Left cardiac atrium (tissue), 4 donors: Measurements from ENCODE around the gene BNC2. TPM values are rescaled to one million over a fixed set of nuclear protein-coding genes. Genes with fewer than 3 reads are reported as not detected.

Experiments used
- ATAC-seq, 2 donors: fragments of 200-7000 bp; cut with Tn5 transposase; one replicate each; pipeline ENCODE4 v1.9.1; 2020; ENCODE audit warnings: mild to moderate bottlenecking in 2 of 2, moderate library complexity in 2 of 2
- DNase-seq: peaks from one replicate; pipeline ENCODE4 v3.0.0-alpha.2; 2020
- intact Hi-C, 2 donors: fragments of 100-400 bp; cut with DNase I; formaldehyde crosslinking; loops; one replicate each; pipeline versions ENCODE4 v1.14.1 to v1.15.1; 2022 to 2023
- total RNA-seq, 2 donors: library from RNA; stranded (reverse); fragmentation: NEBNext Ultra II Directional; extraction: Animal tissue kit (Norgen Biotek cat#: 25700); gene quantifications; one replicate each; pipeline ENCODE4 v1.2.1, GENCODE V29; 2021
- donor health status: DM: no; HTN: yes; CAD: no.
- donor health status: DM: no; HTN: yes; CAD: no; lungs with severe emphysema.
- donor health status: DM: yes; HTN: yes; CAD: no.
- donor health status: Dilated cardiomyopathy.

BNC2 gene
- total RNA-seq, 2 donors from 2014 or later, result 55.1 to 100.0 TPM

- intact Hi-C loops, result no loop called here
- DNase-seq, result no peak
- no peak for ATAC-seq
Measured at GRCh38 chr9:16693616-16694015, 176.9 kb downstream of the BNC2 start.

GRCh38 chr9:16690628-16691027, 179.8 kb downstream of the BNC2 start:
- DNase-seq (no peak), ATAC-seq (no peak)
- intact Hi-C loops, result no loop called here

DNA sequence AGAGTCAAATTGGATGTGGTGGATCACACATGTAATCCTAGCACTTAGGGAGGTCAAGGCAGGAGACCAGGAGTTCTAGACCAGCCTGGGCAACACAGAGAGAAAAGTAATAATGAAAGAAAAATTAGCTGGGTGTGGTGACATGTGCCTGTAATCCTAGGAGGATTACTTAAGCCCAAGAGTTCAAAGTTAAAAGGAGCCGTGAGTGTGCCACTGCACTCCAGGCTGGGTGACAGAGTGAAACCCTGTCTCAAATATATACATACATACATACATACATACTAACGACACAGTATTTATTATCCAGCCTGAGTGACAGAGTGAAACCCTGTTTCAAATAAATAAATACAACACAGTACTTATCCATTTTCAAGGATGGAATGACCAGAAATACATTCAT, 180.3 kb downstream of the BNC2 start:
- intact Hi-C loops, result no loop called here
- no peak for ATAC-seq

DNA sequence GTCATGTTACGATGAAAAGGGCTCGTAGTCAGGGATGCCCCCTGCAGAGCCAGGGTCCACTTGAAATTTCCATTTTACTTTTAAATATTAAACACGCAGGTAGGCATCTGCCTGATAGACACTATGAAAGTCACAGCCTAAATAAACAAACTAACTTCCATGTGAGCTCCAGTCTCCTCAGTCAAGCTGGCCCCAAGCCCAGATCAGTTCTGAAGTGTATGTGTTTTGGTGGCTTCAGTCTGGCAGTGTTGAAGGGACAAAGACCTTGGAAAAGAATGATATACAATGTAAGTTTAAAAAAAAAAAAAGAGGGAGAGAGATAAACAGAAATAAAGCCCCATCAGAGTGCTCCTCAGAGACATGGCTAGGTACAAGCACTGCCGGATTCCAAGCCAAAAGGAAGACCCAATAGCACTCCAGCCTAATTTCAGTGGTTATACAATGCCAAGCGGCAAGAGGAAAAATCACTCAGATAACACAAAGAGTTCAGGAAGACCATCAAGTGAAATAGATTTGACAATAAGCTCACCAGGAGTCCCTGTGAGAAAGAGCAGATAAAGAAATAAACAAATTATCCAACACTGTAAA, 181.0 kb downstream of the BNC2 start:
- intact Hi-C loops, result no loop called here
- peak in 1 of 2 donors; percentile 51 for ATAC-seq

More for the DNA sequence above, 180.3 kb downstream of the BNC2 start:
- DNase-seq, result no peak

GRCh38 chr9:16688814-16689213, 181.7 kb downstream of the BNC2 start:
- ATAC-seq, result no peak
- DNase-seq, result no peak
- intact Hi-C loops, result no loop called here

More for the DNA sequence above, 181.0 kb downstream of the BNC2 start:
- DNase-seq, result peak; percentile 61

DNA sequence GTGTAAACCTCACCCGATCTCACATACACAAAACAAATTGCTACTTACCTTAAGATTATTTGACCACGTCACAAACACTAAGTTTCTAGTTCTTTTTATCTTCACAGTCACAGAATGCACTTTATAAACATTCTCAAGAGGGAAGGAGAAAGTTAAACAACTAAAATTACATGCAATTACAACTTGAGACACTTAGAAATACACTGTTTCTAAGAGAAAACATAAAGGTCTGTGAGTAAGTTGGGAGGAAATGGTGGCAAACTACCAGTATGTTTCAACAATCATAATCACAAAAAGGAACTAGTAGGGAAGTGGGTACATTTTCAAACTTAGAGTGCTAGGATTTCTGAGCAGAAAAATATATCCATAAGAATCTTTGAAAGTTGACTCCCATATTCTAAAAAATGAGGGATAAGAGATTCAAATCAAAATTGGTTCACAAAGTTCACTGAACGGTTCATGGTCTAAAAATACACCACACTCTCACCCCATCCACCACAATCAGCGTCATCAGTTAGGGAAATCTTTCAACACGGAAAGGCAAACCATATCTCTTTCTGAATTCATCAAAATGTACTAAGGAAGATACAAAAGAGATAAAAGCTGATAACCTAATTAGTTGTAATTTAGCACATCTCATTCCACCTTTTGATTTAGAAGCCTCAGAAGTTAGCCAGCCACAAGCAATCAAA, 182.6 kb downstream of the BNC2 start:
- intact Hi-C loops, result no loop called here
- ATAC-seq, result no peak
- DNase-seq, result no peak

DNA sequence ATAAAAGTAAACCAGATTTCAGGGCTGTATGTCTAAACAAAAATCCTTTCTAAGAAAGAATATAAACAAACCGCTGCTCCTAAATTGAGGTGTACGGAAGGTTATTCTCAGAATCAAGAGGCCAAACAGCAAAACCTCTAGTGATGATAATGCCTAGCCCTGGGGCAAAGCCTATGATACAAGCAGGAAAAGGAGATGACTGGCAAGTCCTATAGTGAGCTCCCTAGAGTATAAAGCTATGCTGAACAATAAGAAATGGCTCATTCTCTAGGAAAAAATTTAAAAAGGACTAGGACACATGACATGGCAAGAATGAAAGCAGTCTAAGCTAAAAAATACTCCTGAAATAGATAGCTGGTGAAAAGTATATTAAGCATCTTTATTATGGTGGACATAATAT, 187.1 kb downstream of the BNC2 start:
- intact Hi-C loops, result no loop called here

DNA sequence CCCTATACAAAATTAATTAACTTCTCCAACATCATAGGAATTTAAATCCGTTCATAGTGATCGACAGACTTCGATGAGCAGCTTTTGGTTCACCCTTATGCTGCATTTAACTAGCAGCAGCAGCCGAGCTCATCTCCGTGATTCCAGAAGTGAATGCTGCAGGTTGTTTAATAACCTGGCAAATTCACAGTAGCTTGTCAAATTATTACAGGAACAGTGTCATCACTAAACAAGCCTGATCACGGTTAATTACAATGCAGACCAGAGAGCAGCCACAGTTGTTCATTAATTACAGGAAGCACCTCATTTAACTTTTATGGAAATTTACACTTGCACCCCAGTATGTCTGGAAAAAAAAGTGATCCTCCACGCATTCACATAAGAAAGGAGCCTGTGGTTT, 188.2 kb downstream of the BNC2 start:
- ATAC-seq (no peak), DNase-seq (no peak)
- intact Hi-C loops, result no loop called here

More for the DNA sequence above, 187.1 kb downstream of the BNC2 start:
- DNase-seq (no peak), ATAC-seq (no peak)

DNA sequence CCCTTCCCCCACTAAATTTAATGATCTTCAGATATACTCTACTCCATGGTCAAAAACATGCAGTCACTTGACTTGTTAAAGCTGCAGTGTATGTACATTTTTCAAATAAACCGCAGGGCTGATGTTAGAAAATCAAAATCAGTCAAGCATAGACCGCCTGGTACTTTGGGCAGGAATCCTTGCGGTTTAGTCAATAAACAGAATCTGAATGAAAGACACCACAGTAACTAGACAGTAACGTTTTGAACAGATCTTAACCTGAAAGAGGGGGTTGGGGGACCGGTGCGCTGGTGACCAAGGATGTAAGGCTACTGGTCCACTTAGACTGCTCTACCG, 188.8 kb downstream of the BNC2 start:
- no peak for DNase-seq
- no peak for ATAC-seq
- intact Hi-C loops, result no loop called here

DNA sequence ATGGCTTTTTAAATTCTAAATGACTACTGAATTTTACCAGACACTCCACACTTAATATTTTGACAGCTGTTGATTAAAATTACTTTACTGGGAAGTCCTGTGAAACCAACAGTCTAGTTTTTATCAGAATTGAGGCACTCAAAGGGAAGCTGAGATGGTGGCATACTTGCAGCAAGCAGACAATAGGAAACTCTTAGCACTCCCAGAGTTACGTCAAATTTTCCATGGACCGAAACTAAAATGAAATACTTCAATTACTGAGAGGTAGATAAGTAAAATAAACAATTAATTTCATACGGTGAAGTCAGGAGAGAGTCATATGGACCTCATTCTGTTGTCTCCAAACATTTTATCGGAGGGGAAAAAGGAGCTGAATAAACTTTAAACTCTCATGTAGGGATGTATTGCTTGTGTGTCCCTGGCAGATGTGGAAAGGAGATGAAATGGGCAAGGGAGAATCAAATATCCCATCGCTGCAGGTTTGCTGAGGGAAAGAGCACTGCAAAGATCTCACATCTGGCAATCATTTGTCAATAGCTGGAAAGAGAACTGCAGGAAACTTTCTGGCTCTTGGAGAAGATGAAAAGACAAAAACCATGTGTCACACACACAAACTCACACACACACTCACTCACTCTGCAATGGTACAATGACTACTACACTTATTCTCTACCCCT, 189.4 kb downstream of the BNC2 start:
- ATAC-seq, result no peak
- intact Hi-C loops, result no loop called here

GRCh38 chr9:16680541-16680940, 189.9 kb downstream of the BNC2 start:
- ATAC-seq, result no peak
- no peak for DNase-seq
- intact Hi-C loops, result no loop called here

More for the DNA sequence above, 189.4 kb downstream of the BNC2 start:
- DNase-seq, result no peak

DNA sequence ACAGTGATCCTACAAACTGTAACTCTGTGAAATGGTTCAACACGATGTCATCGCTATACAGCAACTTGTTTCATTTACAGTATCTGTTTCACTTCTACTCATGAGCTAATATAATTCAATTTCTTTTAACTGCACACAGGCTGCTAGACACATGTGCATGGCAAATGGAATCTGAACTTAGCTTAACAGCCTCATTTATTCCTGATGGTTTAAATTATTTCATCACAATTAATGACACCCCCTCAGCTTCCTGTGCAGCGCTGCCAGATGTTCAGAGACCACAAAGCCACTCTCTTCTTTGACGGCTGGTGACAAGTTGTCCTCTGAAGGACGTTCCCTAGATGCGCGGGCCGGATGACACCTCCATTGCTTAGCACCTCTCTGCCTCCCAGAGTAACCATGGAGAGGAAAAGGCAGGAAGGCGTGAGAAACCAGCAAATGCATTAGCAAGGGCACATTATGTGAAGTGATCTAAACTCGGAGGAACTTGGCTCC, 191.1 kb downstream of the BNC2 start:
- ATAC-seq (no peak), DNase-seq (no peak)
- intact Hi-C loops, result no loop called here

DNA sequence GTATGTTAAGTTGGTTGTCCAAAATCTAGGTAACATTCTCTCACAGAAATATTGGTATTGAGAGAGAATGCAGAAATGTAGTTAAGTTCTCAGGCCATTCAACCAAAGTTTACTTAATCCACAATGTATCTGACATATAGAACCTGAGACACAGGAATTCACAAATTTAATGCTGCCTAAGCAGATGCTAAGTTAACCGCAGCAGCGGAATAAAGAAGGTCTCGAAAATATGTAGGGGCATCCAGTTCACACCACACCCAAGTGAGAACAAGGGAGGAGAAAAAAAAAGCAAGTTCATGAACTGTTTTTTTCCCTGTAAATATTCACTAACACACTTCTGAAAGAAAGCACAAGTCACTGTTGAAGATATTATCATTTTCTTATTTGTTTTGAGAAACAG, 194.0 kb downstream of the BNC2 start:
- ATAC-seq, result no peak
- intact Hi-C loops, result no loop called here
- DNase-seq, result no peak

- no peak for DNase-seq
- intact Hi-C loops, result no loop called here
- ATAC-seq, result no peak
Measured at GRCh38 chr9:16675131-16675530, 195.3 kb downstream of the BNC2 start.

DNA sequence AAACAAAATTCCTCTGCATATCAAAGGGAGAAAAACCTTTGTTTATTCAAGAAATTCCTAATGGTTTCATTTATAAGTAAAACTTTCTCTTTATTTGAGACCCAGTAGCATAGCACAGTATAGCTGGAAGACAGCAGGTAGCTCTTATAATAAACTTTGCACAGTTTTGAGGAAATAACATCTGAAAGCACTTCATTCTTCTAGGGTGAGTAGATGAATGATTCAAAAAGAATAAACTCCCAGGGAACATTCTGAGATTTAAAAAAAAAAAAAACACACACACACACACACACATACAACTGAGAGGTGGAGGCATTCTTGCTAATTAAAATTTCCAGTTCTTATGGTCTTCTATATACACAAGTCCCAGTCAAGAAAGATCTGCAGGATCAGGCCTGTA, 197.3 kb downstream of the BNC2 start:
- ATAC-seq, result no peak
- DNase-seq, result no peak
- intact Hi-C loops, result no loop called here

- no peak for DNase-seq
- no peak for ATAC-seq
- intact Hi-C loops, result no loop called here
Measured at GRCh38 chr9:16672501-16672900, 198.0 kb downstream of the BNC2 start.

- peak in 1 of 2 donors; percentile 38 for ATAC-seq
- no peak for DNase-seq
- intact Hi-C loops, result no loop called here
Measured at GRCh38 chr9:16671591-16672137, 198.8 kb downstream of the BNC2 start.

GRCh38 chr9:16670791-16671190, 199.7 kb downstream of the BNC2 start:
- ATAC-seq (no peak), DNase-seq (no peak)
- intact Hi-C loops, result no loop called here

DNA sequence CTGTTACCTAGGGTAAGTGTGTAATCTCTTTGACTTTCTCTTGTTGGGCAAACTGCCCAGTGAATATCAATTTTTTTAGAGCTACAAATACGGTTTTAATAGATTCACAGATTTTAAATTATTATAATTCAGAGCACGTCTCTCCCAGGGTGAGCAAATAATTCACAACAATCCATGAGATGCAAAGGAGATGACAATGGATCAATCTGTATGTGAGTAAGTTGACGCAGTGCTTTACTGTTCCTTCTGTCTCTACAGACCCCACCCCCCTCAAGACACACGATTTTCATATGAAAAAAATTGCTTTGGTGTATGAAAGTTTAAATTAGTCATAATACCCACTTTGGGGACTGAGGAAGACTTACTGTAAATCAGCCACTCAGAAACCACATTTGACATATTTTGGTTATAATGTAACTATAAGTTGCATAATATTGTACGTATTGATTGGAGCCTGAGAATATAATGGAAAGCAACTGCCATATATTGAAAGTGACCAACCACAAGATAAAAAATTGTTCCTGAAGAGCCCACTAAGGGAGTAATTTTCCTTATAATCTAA, 201.7 kb downstream of the BNC2 start:
- intact Hi-C loops, result no loop called here

DNA sequence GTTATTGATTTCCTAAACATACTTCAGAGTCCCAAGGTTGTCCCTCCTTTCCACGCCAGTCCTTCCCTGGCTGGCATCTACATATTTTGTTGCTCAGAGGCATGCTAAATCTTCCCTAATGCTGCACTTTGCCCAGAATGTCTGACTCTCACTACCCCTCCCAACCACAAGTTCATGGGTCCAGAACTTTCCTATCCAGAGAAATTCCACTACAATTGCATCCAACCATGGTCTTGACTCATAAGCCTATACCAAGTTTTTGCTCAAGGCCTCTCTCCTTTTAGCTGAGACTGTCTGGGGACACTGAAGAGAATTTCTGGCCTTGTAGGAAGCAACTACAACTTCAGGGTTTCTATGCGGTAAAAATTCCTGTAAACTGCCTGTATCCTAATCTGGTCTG, 206.3 kb downstream of the BNC2 start:
- DNase-seq (no peak), ATAC-seq (no peak)
- intact Hi-C loops, result no loop called here

More for the DNA sequence above, 201.7 kb downstream of the BNC2 start:
- no peak for DNase-seq
- ATAC-seq, result no peak
